HT1080 (cell line): ENCODE measurements around the gene ENGASE. TPM values are rescaled to one million over a fixed set of nuclear protein-coding genes. Genes with fewer than 3 reads are reported as not detected.
A peak's percentile ranks its signal among the peaks of the same experiment; 100 is the strongest.
"Not testable (repeated sequence)": the region's sequence is repeated elsewhere in the genome, so short reads cannot be mapped to it uniquely, and the experiment has no call there.

Experiments used
- DNase-seq: peaks from one replicate; pipeline ENCODE4 v3.0.0-alpha.2; 2015; ENCODE audit warnings: low read depth
- polyA plus RNA-seq, 2 experiments: library from polyadenylated mRNA; depleted of rRNA; stranded (reverse); fragments of >200 nt; gene quantifications; 2 replicates each; pipeline ENCODE4 v1.2.3, GENCODE V29; 2015
- total RNA-seq: library from RNA; depleted of rRNA; stranded (reverse); fragments of >200 nt; shearing (Covaris generic); gene quantifications from 2 replicates; pipeline ENCODE4 v1.2.3, GENCODE V29; 2014; rRNA removed

Gene ENGASE
- 5.1 and 7.2 TPM in 2 replicates for total RNA-seq
- 3.3 and 4.4 TPM in 2 replicates for polyA plus RNA-seq (2015; cell fraction: cytosol; rRNA removed)
- polyA plus RNA-seq (2015; cell fraction: nucleus; rRNA removed), result 80.8 and 129 TPM in 2 replicates

GRCh38 chr17:79074649-79075445, at the start of gene ENGASE:
TSS of gene ENGASE (plus strand) at chr17:79074824. CDS start at chr17:79074945, 121 bp downstream.
- peak; percentile 81 for DNase-seq

- DNase-seq, result no peak
Observed at GRCh38 chr17:79024901-79025737, 49.5 kb upstream of the ENGASE start.

- DNase-seq, result peak; percentile 77
Observed at GRCh38 chr17:79026376-79027273, 48.0 kb upstream of the ENGASE start.

GRCh38 chr17:79027274-79027924, 47.2 kb upstream of the ENGASE start:
- DNase-seq, result no peak

- peak; percentile 65 for DNase-seq
Observed at GRCh38 chr17:79027925-79028491, 46.6 kb upstream of the ENGASE start.

- no peak for DNase-seq
Observed at GRCh38 chr17:79028496-79029326, 45.9 kb upstream of the ENGASE start.

- DNase-seq, result no peak
Observed at GRCh38 chr17:79029327-79030009, 45.2 kb upstream of the ENGASE start.

GRCh38 chr17:79030636-79031035, 44.0 kb upstream of the ENGASE start:
- DNase-seq, result not testable (repeated sequence)

GRCh38 chr17:79031996-79032875, 42.4 kb upstream of the ENGASE start:
- no peak for DNase-seq

GRCh38 chr17:79033046-79033616, 41.5 kb upstream of the ENGASE start:
- DNase-seq, result no peak

- no peak for DNase-seq
Observed at GRCh38 chr17:79033741-79034501, 40.7 kb upstream of the ENGASE start.

GRCh38 chr17:79034931-79035485, 39.6 kb upstream of the ENGASE start:
- no peak for DNase-seq

GRCh38 chr17:79035686-79036085, 38.9 kb upstream of the ENGASE start:
- DNase-seq, result no peak

GRCh38 chr17:79036181-79036580, 38.4 kb upstream of the ENGASE start:
- DNase-seq, result no peak

GRCh38 chr17:79036596-79036995, 38.0 kb upstream of the ENGASE start:
- peak; percentile 90 for DNase-seq

- peak; percentile 86 for DNase-seq
Observed at GRCh38 chr17:79038545-79039135, 36.0 kb upstream of the ENGASE start.
